GM12872 (cell line): Measurements from ENCODE around the gene PLAAT2.

Experiments used
- TF ChIP-seq, protein P1 (sequence below): IDR thresholded peaks from 3 replicates; pipeline ENCODE4 v1.5.1; 2011; ENCODE audit warnings: low read depth, mild to moderate bottlenecking, low read length, moderate library complexity; ENCODE audit not compliant: insufficient read depth

PLAAT2 gene

DNA sequence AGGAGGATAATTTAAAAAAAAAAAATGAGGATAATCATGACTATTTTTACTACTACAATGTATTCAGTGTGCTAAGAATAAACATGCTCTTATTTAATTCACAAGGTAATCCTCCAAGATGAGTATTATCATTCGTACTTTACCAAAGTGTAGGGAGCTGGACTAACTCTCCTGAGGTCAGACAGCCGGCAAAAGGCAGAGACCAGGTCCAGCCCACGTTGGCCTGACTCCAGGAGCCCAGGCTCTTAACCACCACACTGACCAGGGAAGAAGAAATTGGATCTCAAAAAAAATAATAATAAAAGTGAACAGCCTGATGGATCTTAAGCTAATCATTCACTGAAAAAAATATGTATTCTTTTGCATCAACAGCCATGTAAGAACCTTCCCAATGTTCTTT, 25.8 kb upstream of the PLAAT2 start:
- TF ChIP-seq, protein P1, sequence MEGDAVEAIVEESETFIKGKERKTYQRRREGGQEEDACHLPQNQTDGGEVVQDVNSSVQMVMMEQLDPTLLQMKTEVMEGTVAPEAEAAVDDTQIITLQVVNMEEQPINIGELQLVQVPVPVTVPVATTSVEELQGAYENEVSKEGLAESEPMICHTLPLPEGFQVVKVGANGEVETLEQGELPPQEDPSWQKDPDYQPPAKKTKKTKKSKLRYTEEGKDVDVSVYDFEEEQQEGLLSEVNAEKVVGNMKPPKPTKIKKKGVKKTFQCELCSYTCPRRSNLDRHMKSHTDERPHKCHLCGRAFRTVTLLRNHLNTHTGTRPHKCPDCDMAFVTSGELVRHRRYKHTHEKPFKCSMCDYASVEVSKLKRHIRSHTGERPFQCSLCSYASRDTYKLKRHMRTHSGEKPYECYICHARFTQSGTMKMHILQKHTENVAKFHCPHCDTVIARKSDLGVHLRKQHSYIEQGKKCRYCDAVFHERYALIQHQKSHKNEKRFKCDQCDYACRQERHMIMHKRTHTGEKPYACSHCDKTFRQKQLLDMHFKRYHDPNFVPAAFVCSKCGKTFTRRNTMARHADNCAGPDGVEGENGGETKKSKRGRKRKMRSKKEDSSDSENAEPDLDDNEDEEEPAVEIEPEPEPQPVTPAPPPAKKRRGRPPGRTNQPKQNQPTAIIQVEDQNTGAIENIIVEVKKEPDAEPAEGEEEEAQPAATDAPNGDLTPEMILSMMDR: no peak

DNA sequence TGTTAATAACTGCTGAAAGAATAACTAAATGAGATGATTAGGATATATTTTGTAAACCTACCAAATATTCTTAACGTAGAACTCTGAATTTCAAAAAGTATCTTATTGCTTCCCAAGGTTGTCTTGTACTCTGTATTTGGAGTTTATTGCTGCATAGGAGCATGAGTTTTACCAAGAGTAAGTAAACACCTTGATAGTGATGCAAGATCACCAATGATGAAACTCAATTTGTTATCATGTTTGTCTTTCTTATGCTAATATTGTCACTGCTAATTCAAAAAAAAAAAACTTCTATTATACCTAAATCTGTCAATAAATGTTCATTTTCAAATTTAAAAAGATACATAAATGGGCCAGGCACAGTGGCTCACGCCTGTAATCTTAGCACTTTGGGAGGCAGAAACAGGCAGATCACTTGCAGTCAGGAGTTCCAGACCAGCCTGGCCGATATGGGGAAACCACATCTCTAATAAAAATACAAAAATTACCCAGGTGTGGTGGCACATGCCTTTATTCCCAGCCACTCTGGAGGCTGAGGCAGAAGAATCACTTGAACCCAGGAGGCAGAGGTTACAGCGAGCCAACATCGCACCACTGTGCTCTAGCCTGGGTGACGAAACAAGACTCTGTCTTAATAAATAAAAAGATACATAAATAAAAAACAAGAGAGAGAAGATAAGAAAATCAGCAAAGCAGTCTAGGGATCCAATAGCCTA, 23.4 kb upstream of the PLAAT2 start:
- TF ChIP-seq, protein P1: no peak

DNA sequence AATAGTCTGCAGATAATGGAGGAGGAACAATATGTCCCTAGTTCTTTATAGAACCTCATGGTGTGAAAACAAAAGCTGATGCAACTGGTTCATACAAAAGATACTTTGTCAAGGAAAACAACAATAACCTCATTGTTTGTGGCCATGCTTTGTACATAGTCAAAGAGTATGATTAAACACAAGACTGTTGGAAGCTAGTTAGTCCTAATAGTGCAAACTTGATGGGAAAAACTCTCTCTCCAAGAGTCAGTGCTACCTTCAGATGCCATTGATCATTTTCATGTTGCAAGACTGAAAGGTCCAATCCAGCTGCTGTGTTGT, 20.1 kb upstream of the PLAAT2 start:
- TF ChIP-seq, protein P1: no peak

DNA sequence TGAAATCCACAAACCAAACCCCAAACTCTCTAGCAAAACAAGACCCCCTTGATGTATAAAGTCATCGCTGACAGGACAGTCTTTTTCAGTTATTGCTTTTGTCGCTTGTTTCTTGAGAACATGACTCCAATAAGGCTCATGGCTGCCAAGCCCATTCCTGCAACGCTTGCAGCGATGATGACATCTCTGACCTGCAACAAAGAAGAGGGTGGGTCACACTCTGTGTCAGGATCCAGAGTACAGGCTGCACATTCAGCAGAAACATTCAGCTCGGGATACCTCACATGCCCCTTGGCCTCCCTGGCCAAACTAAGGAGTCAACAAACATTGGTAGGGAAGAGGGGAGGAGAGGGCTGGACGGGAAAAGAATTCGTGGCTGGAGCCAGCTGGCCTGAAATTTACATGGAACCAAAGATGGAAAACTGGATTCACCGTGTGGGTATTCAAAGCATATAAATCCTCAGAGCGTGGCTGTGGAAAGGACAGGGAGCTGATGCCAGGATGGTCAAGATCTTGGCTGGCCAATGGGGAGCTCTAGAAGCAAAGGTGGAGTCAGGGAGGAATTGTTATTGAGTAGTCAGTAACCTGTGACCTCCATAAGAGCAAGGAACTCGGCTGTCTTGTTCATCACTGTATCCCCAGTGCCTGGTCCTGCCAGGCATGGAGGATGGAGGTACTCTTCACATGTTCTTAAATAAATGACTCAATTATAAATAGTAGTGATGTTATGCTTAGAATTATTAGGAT, 11.8 kb upstream of the PLAAT2 start:
- TF ChIP-seq, protein P1: no peak

DNA sequence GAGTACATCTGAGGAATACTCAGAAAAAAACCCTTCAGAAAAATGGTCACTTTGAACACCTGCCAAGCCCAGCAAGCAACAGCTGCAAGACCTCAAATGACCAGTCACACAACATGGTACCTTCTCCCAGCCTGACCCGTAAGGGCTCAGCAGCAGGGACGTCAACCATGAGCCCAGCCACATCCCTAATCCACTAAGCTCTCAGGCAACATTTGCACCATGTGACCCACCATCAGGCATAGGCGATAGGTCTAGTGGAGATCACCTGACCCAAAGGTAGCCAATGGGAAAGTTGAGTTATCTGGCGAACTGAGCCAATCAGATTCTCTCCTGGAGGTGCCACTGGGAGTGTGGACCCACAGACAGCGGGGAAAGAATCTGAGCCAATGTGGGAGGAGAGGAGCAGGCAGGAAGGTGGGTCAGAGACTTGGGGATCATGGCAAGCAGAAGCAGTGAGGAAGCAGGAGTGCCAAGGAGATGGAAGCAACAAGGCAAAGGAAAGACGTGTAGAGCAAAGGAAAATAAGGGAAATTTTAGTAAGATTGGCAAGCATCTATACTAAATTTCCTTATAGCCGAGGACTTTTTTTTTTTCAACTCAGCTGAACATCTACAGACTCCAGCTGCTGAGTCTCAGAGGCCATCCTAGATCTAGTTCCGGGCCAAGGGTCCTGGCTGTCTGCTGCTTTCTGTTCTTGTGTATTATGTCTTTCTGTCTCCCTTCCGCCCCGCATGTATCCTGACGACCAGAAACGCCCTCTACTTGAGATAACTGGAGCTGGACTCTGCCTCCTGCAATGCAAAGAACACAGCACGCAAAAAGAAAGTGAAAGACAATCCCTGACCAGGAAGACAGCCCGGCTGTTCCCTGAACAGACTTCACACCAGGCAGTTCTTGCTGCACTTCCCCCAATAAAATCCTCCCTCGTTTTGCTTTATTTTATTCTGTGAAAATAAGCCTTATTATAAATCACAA, 11.0 kb upstream of the PLAAT2 start:
- TF ChIP-seq, protein P1: no peak

DNA sequence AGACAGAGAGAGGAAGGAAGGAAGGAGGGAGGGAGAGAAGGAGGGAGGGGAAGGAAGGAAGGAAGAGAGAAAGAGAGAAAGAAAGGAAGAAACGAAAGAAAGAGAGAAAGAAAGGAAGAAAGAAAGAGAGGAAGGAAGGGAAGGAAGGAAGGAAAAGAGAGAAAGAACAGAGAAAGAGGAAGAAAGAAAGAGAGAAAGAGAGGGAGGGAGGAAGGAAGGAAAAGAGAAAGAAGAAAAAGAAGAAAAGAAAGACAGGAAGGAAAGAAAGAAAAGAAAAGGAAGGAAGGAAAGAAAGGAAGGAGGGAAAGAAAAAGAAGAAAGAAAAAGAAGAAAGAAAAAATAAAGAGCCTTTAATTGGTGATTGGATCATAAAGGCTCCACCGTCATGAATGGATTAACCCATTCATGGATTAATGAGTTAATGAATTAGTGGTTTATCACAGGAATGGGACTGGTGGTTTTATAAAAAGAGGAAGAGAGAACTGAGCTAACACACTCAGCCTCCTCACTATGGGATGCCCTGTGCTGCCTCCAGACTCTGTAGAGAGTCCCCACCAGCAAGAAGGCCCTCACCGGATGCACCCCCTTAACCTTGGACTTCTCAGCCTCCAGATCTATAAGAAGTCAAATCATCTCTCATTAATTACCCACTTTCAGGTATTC, 9.0 kb upstream of the PLAAT2 start:
- TF ChIP-seq, protein P1: no peak

DNA sequence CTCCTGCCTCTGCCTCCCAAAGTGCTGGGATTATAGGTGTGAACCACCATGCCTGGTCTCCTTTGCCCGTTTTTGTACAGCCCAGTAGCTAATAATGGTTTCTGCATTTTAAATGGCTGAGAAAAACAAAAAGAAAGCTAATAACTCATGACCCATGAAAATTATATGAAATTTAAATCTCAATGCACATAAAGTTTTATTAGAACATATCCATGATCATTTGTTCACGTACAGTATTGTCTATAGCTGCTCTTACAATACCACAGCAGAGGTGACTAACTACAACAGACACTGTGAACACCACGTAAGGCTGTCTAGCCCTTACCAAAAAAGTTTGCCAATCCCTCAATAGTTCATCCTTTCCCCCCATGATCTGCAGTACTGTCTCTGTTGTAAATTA, 6.4 kb upstream of the PLAAT2 start:
- TF ChIP-seq, protein P1: no peak
